ENCODE measurements around the gene EVX1. TPM values are rescaled to one million over a fixed set of nuclear protein-coding genes. Genes with fewer than 3 reads are reported as not detected.

Gene EVX1
- polyA plus RNA-seq, 3 donors: 0.04 to 0.11 (median 0.06) TPM

GRCh38 chr7:27224983-27225934, 17.3 kb upstream of the EVX1 start:
- DNase-seq (ENCODE audit: low read depth in 3 of 3, low spot score in 2 of 3): no peak

DNA sequence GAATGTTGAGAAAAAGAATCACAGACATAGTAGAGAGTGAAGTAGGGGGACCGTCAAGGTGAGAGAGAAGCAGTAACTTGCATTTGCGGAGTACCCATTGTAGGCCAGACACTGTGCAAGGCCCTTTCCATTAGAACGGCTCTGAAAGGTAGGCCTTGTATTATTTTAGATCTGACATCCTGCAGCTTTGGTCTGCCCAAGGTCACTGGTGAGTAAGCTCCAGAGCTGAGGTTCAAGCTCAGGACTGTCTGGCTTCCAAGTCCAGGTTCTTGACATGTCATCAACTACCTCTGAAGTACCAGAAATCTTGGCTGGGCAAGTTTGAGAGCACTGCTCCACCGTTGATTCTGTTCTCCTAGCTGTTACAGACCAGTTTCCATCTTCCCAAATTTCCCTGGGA, 13.2 kb upstream of the EVX1 start:
- DNase-seq (ENCODE audit: low read depth in 3 of 3, low spot score in 2 of 3): no peak

GRCh38 chr7:27235387-27236311, 7.0 kb upstream of the EVX1 start:
- DNase-seq (ENCODE audit: low read depth in 3 of 3, low spot score in 2 of 3): no peak

DNA sequence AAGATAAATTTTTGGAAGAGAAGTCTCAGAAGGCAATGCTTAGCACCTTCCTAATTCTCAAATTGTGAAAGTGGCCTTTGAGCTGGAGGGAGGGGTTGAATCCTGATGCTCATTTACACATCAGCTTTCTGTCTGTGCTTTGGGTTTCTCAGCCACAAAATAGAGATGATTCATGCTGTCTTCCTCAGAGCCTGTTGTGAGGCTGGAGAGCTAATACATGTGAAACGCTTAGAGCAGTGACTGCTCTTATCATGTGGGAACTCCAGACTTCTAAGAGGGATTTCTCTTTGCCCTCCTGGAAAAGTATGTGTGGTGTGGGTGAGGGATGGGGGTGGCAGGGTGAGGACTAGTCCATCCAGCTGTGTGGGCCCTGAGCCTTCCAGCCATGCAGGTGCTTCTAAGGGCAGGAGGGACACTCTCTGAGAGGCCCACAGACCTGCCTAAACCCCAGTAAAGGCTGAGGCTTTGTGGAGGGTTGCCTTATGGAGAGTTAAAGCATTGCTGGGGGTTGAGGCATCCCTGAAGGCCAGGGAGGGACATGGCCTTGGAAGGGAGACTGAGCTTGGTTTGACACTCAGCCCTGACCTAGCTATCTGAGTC, 4.8 kb upstream of the EVX1 start:
- no peak for DNase-seq (ENCODE audit: low read depth in 3 of 3, low spot score in 2 of 3)

- no peak for DNase-seq (ENCODE audit: low read depth in 3 of 3, low spot score in 2 of 3)
These were observed 3.6 kb upstream of the EVX1 start for GRCh38 chr7:27238979-27239386.

- DNase-seq (ENCODE audit: low read depth in 3 of 3, low spot score in 2 of 3): no peak
These were observed 3.1 kb upstream of the EVX1 start for GRCh38 chr7:27239387-27240014.

DNA sequence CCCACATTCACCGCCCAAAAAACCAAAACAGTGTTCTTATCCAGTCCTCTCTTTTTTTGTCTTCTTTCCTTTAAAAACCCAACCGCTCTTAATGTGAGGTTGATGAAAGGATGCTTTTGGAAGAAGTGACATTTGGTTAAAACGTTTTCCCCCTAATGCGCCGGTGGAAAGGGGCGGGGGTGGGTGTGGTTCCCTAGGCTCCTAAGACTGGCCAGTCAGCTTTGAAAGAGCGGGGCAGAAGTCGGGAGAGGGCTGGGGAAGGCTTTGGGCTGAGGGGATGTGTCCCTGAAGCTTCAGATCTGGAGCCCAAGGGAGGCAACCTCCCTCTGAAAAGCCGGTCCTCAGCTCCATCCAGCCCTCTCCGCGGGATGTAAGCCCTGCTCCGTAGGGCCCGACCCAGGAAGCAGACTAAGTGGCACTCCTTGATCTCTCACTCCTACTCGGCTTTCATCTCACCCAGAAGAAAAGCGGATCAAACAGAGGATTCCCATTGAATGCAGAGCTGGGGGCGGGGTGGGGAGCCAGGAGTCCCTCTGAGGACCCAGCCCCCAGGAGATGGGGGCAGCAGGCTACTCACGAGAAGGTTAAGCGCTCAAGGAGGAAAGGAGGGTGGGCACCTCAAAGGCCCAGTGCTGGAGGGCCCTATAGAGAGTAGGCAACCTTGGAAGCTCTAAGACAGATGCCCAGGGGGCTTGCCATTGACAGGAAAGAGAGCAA, 2.4 kb upstream of the EVX1 start:
- DNase-seq (ENCODE audit: low read depth in 3 of 3, low spot score in 2 of 3): no peak

- no peak for DNase-seq (ENCODE audit: low read depth in 3 of 3, low spot score in 2 of 3)
These were observed 1.2 kb upstream of the EVX1 start for GRCh38 chr7:27241189-27242056.

GRCh38 chr7:27242154-27242553, 448 bp upstream of the EVX1 start:
- no peak for DNase-seq (ENCODE audit: low read depth in 3 of 3, low spot score in 2 of 3)

DNA sequence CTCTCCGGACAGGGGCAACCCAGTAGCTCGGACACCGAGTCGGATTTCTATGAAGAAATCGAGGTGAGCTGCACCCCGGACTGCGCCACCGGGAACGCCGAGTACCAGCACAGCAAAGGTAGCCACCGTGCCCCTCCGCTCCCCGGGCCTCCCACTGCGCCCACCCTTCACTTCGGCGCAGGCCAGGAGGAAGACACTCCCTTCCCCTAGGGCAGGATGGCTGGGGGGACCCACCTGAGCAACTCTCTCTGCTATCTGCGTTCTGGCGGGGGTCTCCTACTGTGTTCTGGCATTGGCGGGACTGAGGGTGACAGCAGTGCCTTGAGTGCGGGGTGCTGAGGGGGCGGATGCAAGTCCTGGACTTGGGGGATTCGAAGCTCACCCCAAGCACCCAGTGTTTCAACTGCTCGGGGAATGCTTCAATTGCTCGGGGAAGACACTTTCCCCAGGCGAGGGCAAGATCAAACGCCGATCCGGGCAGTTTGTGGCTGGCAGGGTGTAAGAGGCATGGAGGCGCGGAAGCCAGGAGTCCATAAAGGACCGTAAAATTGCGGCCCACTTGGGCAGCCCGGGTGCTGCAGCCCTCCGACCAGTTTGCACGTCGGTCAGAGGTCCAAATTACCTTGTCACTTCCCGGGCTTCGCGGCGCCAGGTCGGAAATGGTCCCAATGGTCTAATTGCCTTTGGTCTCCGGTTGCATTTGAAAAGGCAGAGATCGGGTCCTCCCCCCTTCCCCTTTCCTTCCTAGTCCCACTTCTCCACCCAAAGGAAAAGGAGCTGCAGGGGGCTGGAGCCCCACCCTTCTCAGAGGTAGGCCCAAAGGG, 950 bp downstream of the EVX1 start:
- no peak for DNase-seq (ENCODE audit: low read depth in 3 of 3, low spot score in 2 of 3)

- DNase-seq (ENCODE audit: low read depth in 3 of 3, low spot score in 2 of 3): no peak
These were observed 2.0 kb downstream of the EVX1 start for GRCh38 chr7:27244488-27245123.

DNA sequence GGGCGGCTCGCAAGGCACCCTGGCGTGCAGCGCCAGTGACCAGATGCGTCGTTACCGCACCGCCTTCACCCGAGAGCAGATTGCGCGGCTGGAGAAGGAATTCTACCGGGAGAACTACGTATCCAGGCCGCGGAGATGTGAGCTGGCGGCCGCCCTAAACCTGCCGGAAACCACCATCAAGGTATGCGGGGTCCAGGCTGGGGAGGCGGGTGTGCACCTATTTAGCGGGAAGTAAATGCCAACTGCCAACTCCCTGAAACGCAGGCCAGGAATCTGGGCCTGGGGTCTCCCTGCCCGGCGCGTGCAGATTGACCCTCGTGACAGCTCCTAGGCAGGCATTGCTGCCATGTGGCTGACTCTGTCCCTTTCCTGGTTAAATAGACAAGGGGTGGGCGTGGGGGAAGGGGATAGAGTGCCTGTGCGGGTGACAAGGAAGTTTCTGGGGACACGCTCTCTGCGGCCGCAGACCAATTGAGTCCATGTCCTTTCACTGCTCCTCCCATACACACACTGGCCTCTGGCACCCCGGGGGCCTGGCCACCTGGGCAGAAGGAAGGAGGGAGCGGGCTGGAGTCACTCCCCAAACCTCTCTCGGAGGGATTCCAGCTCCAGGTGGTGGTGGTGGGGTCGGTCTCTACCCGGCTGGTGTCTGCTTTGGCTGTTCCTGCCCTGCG, 2.7 kb downstream of the EVX1 start:
- DNase-seq (ENCODE audit: low read depth in 3 of 3, low spot score in 2 of 3): no peak

- no peak for DNase-seq (ENCODE audit: low read depth in 3 of 3, low spot score in 2 of 3)
These were observed 3.4 kb downstream of the EVX1 start for GRCh38 chr7:27245798-27246691.

DNA sequence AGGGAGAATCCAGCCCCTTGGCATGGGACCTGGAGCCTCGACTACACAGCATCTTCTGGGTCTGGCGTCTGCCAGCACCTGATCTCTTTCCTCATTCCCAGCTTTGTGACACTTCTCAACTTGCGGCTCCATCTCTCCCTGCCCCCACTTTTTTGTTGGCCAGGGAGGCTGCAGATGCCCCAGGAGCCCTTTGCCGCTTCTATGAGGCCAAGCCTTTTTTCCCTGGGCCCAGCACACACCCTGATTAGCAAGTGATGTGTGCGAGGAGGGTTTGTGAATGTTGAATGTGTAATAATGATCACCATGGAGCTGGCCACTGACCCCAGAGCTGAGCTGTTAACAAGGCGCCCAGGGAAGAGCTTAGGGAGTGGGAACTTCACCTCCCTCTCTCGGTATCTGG, 4.4 kb downstream of the EVX1 start:
- DNase-seq (ENCODE audit: low read depth in 3 of 3, low spot score in 2 of 3): no peak

DNA sequence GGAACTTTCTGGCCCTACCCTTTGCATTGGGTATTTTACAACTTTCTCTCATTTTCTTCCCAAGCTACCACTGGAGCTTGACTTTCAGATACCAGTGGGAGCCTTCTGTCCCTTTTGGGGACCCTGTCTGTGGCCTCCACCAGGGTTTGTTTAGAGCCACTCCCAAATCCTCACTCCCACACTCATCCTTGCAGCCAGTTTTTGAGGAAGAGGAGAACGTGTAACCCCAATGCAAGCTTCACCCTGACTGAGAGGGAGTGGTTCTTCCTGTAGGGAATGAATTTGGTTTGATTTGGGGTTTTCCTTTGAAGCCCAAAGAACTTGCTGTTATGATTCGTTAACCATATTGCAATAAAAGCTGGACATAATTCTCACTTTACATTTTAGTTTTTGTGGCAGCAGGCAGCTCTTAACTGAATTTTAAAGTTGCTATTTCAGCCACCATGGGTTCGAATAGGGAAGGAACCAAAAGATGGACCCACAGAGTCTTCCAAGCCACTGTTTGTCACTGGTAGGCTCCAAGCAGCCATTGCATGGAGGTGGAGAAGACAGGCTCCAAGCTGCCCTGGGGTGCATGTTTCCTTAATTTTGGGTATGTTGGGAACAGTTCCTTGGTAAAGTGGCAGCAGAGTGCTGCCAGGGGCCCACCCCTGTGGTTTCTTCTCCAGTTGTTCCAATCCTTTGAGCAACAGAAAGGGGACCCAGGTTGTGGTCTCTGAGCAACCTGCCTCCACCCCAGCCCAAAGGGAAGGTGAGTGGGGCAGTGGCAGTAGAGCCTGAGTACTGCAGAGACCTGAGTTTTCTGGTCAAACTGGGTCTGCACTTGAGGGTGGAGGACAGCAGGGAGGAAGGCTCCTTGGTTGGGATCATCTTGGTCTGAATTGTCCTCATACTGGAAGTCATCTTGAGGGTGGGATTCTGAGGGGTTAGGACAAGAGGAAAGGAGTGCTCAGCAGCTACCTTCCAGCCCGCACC, 5.1 kb downstream of the EVX1 start:
- DNase-seq (ENCODE audit: low read depth in 3 of 3, low spot score in 2 of 3): no peak
